ENCODE results near the gene KRTAP2-3. TPM values are rescaled to one million over a fixed set of nuclear protein-coding genes. Genes with fewer than 3 reads are reported as not detected.

KRTAP2-3 gene
- total RNA-seq, 1 donor from 2014 or later: not detected

Other genes with a start within 250 kb of the KRTAP2-3 start
- gene KRT10, start 237.5 kb downstream of the KRTAP2-3 start, total RNA-seq: 2.4 TPM
- not detected for gene KRT12, start 192.9 kb downstream of the KRTAP2-3 start, total RNA-seq
- not detected for gene KRT20, start 174.9 kb downstream of the KRTAP2-3 start, total RNA-seq
- gene KRT23, start 122.5 kb downstream of the KRTAP2-3 start, total RNA-seq: 0.41 TPM
- gene KRT39, start 93.2 kb downstream of the KRTAP2-3 start, total RNA-seq: not detected
- gene KRT40, start 75.8 kb downstream of the KRTAP2-3 start, total RNA-seq: not detected
- not detected for gene KRTAP3-3, start 66.0 kb downstream of the KRTAP2-3 start, total RNA-seq
- not detected for gene KRTAP3-2, start 60.2 kb downstream of the KRTAP2-3 start, total RNA-seq
- not detected for gene KRTAP3-1, start 51.0 kb downstream of the KRTAP2-3 start, total RNA-seq
- gene KRTAP1-5, start 32.9 kb downstream of the KRTAP2-3 start, total RNA-seq: not detected
- not detected for gene KRTAP1-4, start 29.9 kb downstream of the KRTAP2-3 start, total RNA-seq
- not detected for gene KRTAP1-3, start 25.2 kb downstream of the KRTAP2-3 start, total RNA-seq
- not detected for gene KRTAP1-1, start 18.7 kb downstream of the KRTAP2-3 start, total RNA-seq
- not detected for gene KRTAP2-1, start 12.8 kb downstream of the KRTAP2-3 start, total RNA-seq
- gene KRTAP2-2, start 4.9 kb downstream of the KRTAP2-3 start, total RNA-seq: not detected
- gene KRTAP2-4, start 5.8 kb upstream of the KRTAP2-3 start, total RNA-seq: not detected
- not detected for gene KRTAP4-7, start 24.0 kb upstream of the KRTAP2-3 start, total RNA-seq
- not detected for gene KRTAP4-8, start 38.0 kb upstream of the KRTAP2-3 start, total RNA-seq
- gene KRTAP4-16, start 42.1 kb upstream of the KRTAP2-3 start, total RNA-seq: not detected
- gene KRTAP4-9, start 45.3 kb upstream of the KRTAP2-3 start, total RNA-seq: not detected
- gene KRTAP4-11, start 58.3 kb upstream of the KRTAP2-3 start, total RNA-seq: not detected
- not detected for gene KRTAP4-12, start 64.1 kb upstream of the KRTAP2-3 start, total RNA-seq
- gene KRTAP4-6, start 80.4 kb upstream of the KRTAP2-3 start, total RNA-seq: not detected
- gene KRTAP4-5, start 89.7 kb upstream of the KRTAP2-3 start, total RNA-seq: not detected
- gene KRTAP4-4, start 100.6 kb upstream of the KRTAP2-3 start, total RNA-seq: not detected
- gene KRTAP4-3, start 108.1 kb upstream of the KRTAP2-3 start, total RNA-seq: not detected
- not detected for gene KRTAP4-2, start 118.1 kb upstream of the KRTAP2-3 start, total RNA-seq
- not detected for gene KRTAP4-1, start 124.8 kb upstream of the KRTAP2-3 start, total RNA-seq
- gene KRTAP9-1, start 129.8 kb upstream of the KRTAP2-3 start, total RNA-seq: not detected
- gene KRTAP9-2, start 166.5 kb upstream of the KRTAP2-3 start, total RNA-seq: not detected
- not detected for gene KRTAP9-3, start 172.3 kb upstream of the KRTAP2-3 start, total RNA-seq
- not detected for gene KRTAP9-8, start 177.9 kb upstream of the KRTAP2-3 start, total RNA-seq
- gene KRTAP9-4, start 189.6 kb upstream of the KRTAP2-3 start, total RNA-seq: not detected
- not detected for gene KRTAP9-9, start 195.3 kb upstream of the KRTAP2-3 start, total RNA-seq
- gene KRTAP9-6, start 205.3 kb upstream of the KRTAP2-3 start, total RNA-seq: not detected
- gene KRTAP9-7, start 215.6 kb upstream of the KRTAP2-3 start, total RNA-seq: not detected
- not detected for gene KRTAP29-1, start 242.7 kb upstream of the KRTAP2-3 start, total RNA-seq
- not detected for gene KRTAP16-1, start 249.2 kb upstream of the KRTAP2-3 start, total RNA-seq